GM12878 (cell line): ENCODE measurements around the gene GOSR1. TPM values are rescaled to one million over a fixed set of nuclear protein-coding genes. Genes with fewer than 3 reads are reported as not detected.

ENCODE experiments used
- ASH2L ChIP-seq: fragments of 300-600, 200-600 bp; sonication (generic); IDR thresholded peaks from 2 replicates; pipeline ENCODE4 v1.6.1; 2017; ENCODE audit warnings: low read depth, mild to moderate bottlenecking, borderline replicate concordance
- ATF7 ChIP-seq: fragments of 450-650 bp; IDR thresholded peaks from 2 replicates; pipeline ENCODE4 v1.6.1; 2016; ENCODE audit warnings: low read depth, mild to moderate bottlenecking
- BCL3 ChIP-seq: IDR thresholded peaks from 2 replicates; pipeline ENCODE4 v1.6.1; 2011; ENCODE audit warnings: borderline replicate concordance, low read depth, mild to moderate bottlenecking, moderate library complexity, low read length; ENCODE audit not compliant: insufficient read depth, poor library complexity, severe bottlenecking
- CHD2 ChIP-seq: IDR thresholded peaks from 2 replicates; pipeline ENCODE4 v1.6.1; 2011; ENCODE audit warnings: low read depth, low read length, improper control_type of control experiment, borderline replicate concordance
- EP300 ChIP-seq, 2 experiments: fragments of 150-350 bp in 1 of 2; IDR thresholded peaks; 2 replicates each; pipeline ENCODE4 v1.6.1; 2011 to 2012; ENCODE audit warnings: low read depth in 2 of 2, low read length in 2 of 2, borderline replicate concordance in 1 of 2, improper control_type of control experiment in 1 of 2, inconsistent platforms in 1 of 2; ENCODE audit not compliant: control insufficient read depth in 1 of 2
- HCFC1 ChIP-seq: fragments of 150-350 bp; IDR thresholded peaks from 2 replicates; pipeline ENCODE4 v1.6.1; 2014; ENCODE audit warnings: low read length
- HDAC2 ChIP-seq: fragments of 200-600 bp; sonication (generic); IDR thresholded peaks from 2 replicates; pipeline ENCODE4 v1.6.1; 2017
- IKZF1 ChIP-seq: fragments of 450-650 bp; conservative IDR thresholded peaks from 2 replicates; pipeline ENCODE4 v1.6.1; 2017; ENCODE audit warnings: antibody characterized with exemption, mild to moderate bottlenecking
- IKZF2 ChIP-seq, 2 experiments: fragments of 450-650 bp; IDR thresholded peaks; 2 replicates each; pipeline ENCODE4 v1.6.1; 2017; ENCODE audit warnings: mild to moderate bottlenecking in 2 of 2, moderate library complexity in 2 of 2
- NFIC ChIP-seq: IDR thresholded peaks from 2 replicates; pipeline ENCODE4 v1.6.1; 2012; ENCODE audit warnings: low read depth, mild to moderate bottlenecking, inconsistent platforms, low read length, moderate library complexity
- NKRF ChIP-seq: fragments of 450-650 bp; conservative IDR thresholded peaks from 2 replicates; pipeline ENCODE4 v1.6.1; 2017; ENCODE audit warnings: mild to moderate bottlenecking, moderate library complexity
- PBX3 ChIP-seq: IDR thresholded peaks from 2 replicates; pipeline ENCODE4 v1.6.1; 2011; ENCODE audit warnings: mild to moderate bottlenecking, low read depth, low read length, moderate library complexity; ENCODE audit not compliant: insufficient replicate concordance
- PKNOX1 ChIP-seq: fragments of 450-650 bp; IDR thresholded peaks from 2 replicates; pipeline ENCODE4 v1.6.1; 2016; ENCODE audit warnings: mild to moderate bottlenecking
- POLR2A ChIP-seq: IDR thresholded peaks from 2 replicates; pipeline ENCODE4 v1.6.1; 2011; ENCODE audit warnings: low read depth, mild to moderate bottlenecking, low read length
- POLR2AphosphoS5 ChIP-seq: IDR thresholded peaks from 2 replicates; pipeline ENCODE4 v1.6.1; 2011; ENCODE audit warnings: mild to moderate bottlenecking, low read length, inconsistent platforms
- SIX5 ChIP-seq: IDR thresholded peaks from 2 replicates; pipeline ENCODE4 v1.6.1; 2011; ENCODE audit warnings: mild to moderate bottlenecking, low read depth, low read length, moderate library complexity; ENCODE audit not compliant: severe bottlenecking
- SMAD1 ChIP-seq: fragments of 450-650 bp; IDR thresholded peaks from 2 replicates; pipeline ENCODE4 v1.6.1; 2018; ENCODE audit warnings: mild to moderate bottlenecking, low read depth; ENCODE audit not compliant: partially characterized antibody
- SPI1 ChIP-seq: IDR thresholded peaks from 2 replicates; pipeline ENCODE4 v1.6.1; 2011; ENCODE audit warnings: low read depth, mild to moderate bottlenecking, low read length, moderate library complexity, borderline replicate concordance; ENCODE audit not compliant: insufficient read depth
- USF1 ChIP-seq: IDR thresholded peaks from 2 replicates; pipeline ENCODE4 v1.6.1; 2011; ENCODE audit warnings: borderline replicate concordance, low read depth, mild to moderate bottlenecking, moderate library complexity, mixed read lengths, low read length; ENCODE audit not compliant: insufficient read depth; ENCODE audit errors: extremely low read length
- ZNF622 ChIP-seq: fragments of 450-650 bp; IDR thresholded peaks from 2 replicates; pipeline ENCODE4 v1.6.1; 2017; ENCODE audit warnings: mild to moderate bottlenecking, inconsistent platforms
- polyA plus RNA-seq, 11 experiments: library from polyadenylated mRNA; depleted of rRNA in 4 of 11; unstranded in 6 of 11; stranded (reverse) in 5 of 11; fragments of >200 nt; fragmentation: Nextera tagmentation in 4 of 11; fragmentation: Illumina TruSeq in 1 of 11; extraction: Ambion mirVana in 4 of 11; extraction: Trizol in 1 of 11; gene quantifications; 1 replicate in 1 of 11; 2 replicates in 10 of 11; pipeline versions ENCODE4 v1.2.1 to v1.2.3, GENCODE V29; 2011 to 2016; ENCODE audit warnings: inconsistent platforms in 2 of 11, missing spikeins in 2 of 11, low read depth in 1 of 11
- total RNA-seq, 4 experiments: library from RNA; depleted of rRNA in 3 of 4; stranded (reverse); fragments of >200 nt in 3 of 4; fragmentation: Illumina TruSeq in 1 of 4; extraction: Trizol in 1 of 4; gene quantifications; 2 replicates each; pipeline versions ENCODE4 v1.2.1 to v1.2.3, GENCODE V29; 2013 to 2021

Gene GOSR1
- total and polyA plus RNA-seq, 10 of the 15 experiments (the other 5 are each of a cell fraction or from before 2014, with no cell fraction given), result 21.4 to 99.3 (median 42.9) TPM

- TF ChIP-seq BCL3, result no peak
- TF ChIP-seq EP300 (IDR thresholded peaks at IDR 0.05; ENCODE audit: borderline replicate concordance in 1 of 2, control insufficient read depth in 1 of 2, low read depth in 2 of 2, low read length in 2 of 2), result no peak
- peak; percentile 63 for TF ChIP-seq PKNOX1
- no peak for TF ChIP-seq HDAC2
- TF ChIP-seq CHD2, result no peak; the same call in 1 of the 2 replicates
- peak; percentile 100 for TF ChIP-seq POLR2A
- peak; percentile 43; the same call in 1 of the 2 replicates for TF ChIP-seq ATF7
- no peak for TF ChIP-seq USF1
- no peak for TF ChIP-seq ZNF622
- no peak for TF ChIP-seq NFIC
- TF ChIP-seq ASH2L, result peak; percentile 86; the same call in 1 of the 2 replicates
- TF ChIP-seq SMAD1, result peak; percentile 60
- peak; percentile 69 for TF ChIP-seq HCFC1
- TF ChIP-seq POLR2AphosphoS5, result peak; percentile 98
- TF ChIP-seq SPI1, result no peak
- TF ChIP-seq IKZF1, result peak; percentile 76
- no peak for TF ChIP-seq PBX3
- TF ChIP-seq IKZF2 (IDR thresholded peaks at IDR 0.05), result peak; percentile 40 to 60; a peak in 2 of 4 replicates
- TF ChIP-seq SIX5, result peak; percentile 38
- TF ChIP-seq NKRF, result 0 out of 2 replicates have a peak, but pooled peaks have one; percentile 53
These were observed at the start of gene GOSR1 (continued) for GRCh38 chr17:30477083-30477773.
